ENCODE data around the gene UBL4A. TPM values are rescaled to one million over a fixed set of nuclear protein-coding genes. Genes with fewer than 3 reads are reported as not detected.

UBL4A gene
- polyA plus RNA-seq, 1 donor (not counting 4 experiments of a cell fraction or from before 2014, with no cell fraction given): 15.2 TPM

DNA sequence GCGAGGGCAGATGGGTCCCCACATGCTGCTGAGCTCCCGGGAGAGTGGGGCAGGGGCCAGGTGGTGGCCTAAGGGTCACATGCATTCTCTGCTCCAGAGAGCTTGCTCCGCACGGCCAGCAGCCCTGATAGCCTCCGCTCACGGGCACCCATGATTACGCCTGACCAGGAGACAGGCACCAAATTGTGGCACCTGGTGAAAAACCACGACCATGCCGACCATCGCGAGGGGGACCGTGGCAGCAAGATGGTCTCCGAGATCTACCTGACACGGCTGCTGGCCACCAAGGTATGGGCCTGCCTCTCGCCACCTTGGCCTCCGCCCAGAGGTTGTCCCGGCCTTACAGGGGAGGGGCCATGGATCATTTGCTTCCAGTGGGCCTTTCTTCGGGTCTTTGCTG is 16.5 kb downstream of the UBL4A start:
- no peak overlapping the region for H3K9ac ChIP-seq (ENCODE audit: control insufficient read depth, extremely low read depth, insufficient read depth, low read length)
- no peak overlapping the region for H3K4me2 ChIP-seq (ENCODE audit: control insufficient read depth, extremely low read depth, insufficient read depth, low read depth, low read length)
- H2AFZ ChIP-seq (ENCODE audit: control insufficient read depth, low read length): no peak overlapping the region
- H3K4me1 ChIP-seq (ENCODE audit: control insufficient read depth, extremely low read depth, insufficient read depth, low read length): no peaks in the 10 kb centered on the region
- no peak for DNase-seq (ENCODE audit: low read depth, low spot score)
- H3K36me3 ChIP-seq (ENCODE audit: control insufficient read depth in 2 of 2, extremely low read depth in 1 of 2, insufficient read depth in 2 of 2, low read length in 2 of 2): peaks cover 0 to 5% of the 10 kb centered on the region in 2 experiments
- H3K9me1 ChIP-seq (ENCODE audit: control insufficient read depth, extremely low read depth, insufficient read depth, low read length): no peaks in the 10 kb centered on the region
- FAIRE-seq: no peak
- H3K27me3 ChIP-seq (ENCODE audit: control insufficient read depth, extremely low read depth, insufficient read depth, low read length): no peaks in the 10 kb centered on the region
- H4K20me1 ChIP-seq (ENCODE audit: control insufficient read depth, extremely low read depth, insufficient read depth, low read length): no peaks in the 10 kb centered on the region
- H3K4me3 ChIP-seq (ENCODE audit: control insufficient read depth in 2 of 3, extremely low read depth in 1 of 3, insufficient read depth in 2 of 3, low read depth in 1 of 3, low read length in 3 of 3): no peak overlapping the region
- dilution Hi-C loops (cut with MboI; ENCODE audit: extremely low pct_ligation_motif_present, low sequenced_read_pairs): no loop called here
- no peak for TF ChIP-seq EZH2 (IDR thresholded peaks at IDR 0.05; ENCODE audit: low read length)
- TF ChIP-seq, protein P1, sequence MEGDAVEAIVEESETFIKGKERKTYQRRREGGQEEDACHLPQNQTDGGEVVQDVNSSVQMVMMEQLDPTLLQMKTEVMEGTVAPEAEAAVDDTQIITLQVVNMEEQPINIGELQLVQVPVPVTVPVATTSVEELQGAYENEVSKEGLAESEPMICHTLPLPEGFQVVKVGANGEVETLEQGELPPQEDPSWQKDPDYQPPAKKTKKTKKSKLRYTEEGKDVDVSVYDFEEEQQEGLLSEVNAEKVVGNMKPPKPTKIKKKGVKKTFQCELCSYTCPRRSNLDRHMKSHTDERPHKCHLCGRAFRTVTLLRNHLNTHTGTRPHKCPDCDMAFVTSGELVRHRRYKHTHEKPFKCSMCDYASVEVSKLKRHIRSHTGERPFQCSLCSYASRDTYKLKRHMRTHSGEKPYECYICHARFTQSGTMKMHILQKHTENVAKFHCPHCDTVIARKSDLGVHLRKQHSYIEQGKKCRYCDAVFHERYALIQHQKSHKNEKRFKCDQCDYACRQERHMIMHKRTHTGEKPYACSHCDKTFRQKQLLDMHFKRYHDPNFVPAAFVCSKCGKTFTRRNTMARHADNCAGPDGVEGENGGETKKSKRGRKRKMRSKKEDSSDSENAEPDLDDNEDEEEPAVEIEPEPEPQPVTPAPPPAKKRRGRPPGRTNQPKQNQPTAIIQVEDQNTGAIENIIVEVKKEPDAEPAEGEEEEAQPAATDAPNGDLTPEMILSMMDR (optimal IDR thresholded peaks at IDR 0.05 in 1 of 3, IDR thresholded peaks at IDR 0.05 in 1 of 3, conservative IDR thresholded peaks at IDR 0.05 in 1 of 3; ENCODE audit: extremely low read depth in 1 of 3, insufficient read depth in 2 of 3, low read length in 3 of 3): no peak
- H3K79me2 ChIP-seq (ENCODE audit: control insufficient read depth, insufficient read depth, low read length): no peaks in the 10 kb centered on the region
- no peak overlapping the region for H3K27ac ChIP-seq (ENCODE audit: control insufficient read depth, insufficient read depth, low read length)
- peaks cover 2% of the 10 kb centered on the region for H3K9me3 ChIP-seq (ENCODE audit: control insufficient read depth, low read depth, low read length)

DNA sequence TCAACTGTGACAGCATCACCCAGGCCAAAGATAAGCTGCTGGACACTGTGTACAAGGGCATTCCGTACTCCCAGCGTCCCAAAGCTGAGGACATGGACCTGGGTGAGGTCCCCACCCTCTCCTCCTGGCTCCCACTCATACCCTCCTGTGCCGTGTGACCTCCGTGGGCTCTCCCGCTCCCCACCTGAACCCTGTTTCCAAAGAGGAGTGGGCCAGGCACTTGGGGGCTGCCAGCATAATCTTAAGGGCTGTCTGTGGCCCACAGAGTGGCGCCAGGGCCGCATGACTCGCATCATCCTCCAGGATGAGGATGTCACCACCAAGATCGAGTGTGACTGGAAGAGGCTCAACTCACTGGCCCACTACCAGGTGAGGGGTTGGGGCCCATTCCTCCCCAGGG is 17.3 kb downstream of the UBL4A start:
- no peak for TF ChIP-seq EZH2 (IDR thresholded peaks at IDR 0.05; ENCODE audit: low read length)
- TF ChIP-seq, protein P1 (optimal IDR thresholded peaks at IDR 0.05 in 1 of 3, IDR thresholded peaks at IDR 0.05 in 1 of 3, conservative IDR thresholded peaks at IDR 0.05 in 1 of 3; ENCODE audit: extremely low read depth in 1 of 3, insufficient read depth in 2 of 3, low read length in 3 of 3): no peak
- dilution Hi-C loops (cut with MboI; ENCODE audit: extremely low pct_ligation_motif_present, low sequenced_read_pairs): no loop called here
- peaks cover 2% of the 10 kb centered on the region for H3K9me3 ChIP-seq (ENCODE audit: control insufficient read depth, low read depth, low read length)
- no peak overlapping the region for H3K4me2 ChIP-seq (ENCODE audit: control insufficient read depth, extremely low read depth, insufficient read depth, low read depth, low read length)
- H4K20me1 ChIP-seq (ENCODE audit: control insufficient read depth, extremely low read depth, insufficient read depth, low read length): no peaks in the 10 kb centered on the region
- no peak overlapping the region for H2AFZ ChIP-seq (ENCODE audit: control insufficient read depth, low read length)
- no peaks in the 10 kb centered on the region for H3K4me1 ChIP-seq (ENCODE audit: control insufficient read depth, extremely low read depth, insufficient read depth, low read length)
- peaks cover 0 to 5% of the 10 kb centered on the region in 2 experiments for H3K36me3 ChIP-seq (ENCODE audit: control insufficient read depth in 2 of 2, extremely low read depth in 1 of 2, insufficient read depth in 2 of 2, low read length in 2 of 2)
- H3K4me3 ChIP-seq (ENCODE audit: control insufficient read depth in 2 of 3, extremely low read depth in 1 of 3, insufficient read depth in 2 of 3, low read depth in 1 of 3, low read length in 3 of 3): no peak overlapping the region
- H3K9me1 ChIP-seq (ENCODE audit: control insufficient read depth, extremely low read depth, insufficient read depth, low read length): no peaks in the 10 kb centered on the region
- no peak overlapping the region for H3K27ac ChIP-seq (ENCODE audit: control insufficient read depth, insufficient read depth, low read length)
- H3K79me2 ChIP-seq (ENCODE audit: control insufficient read depth, insufficient read depth, low read length): no peaks in the 10 kb centered on the region
- no peak overlapping the region for H3K9ac ChIP-seq (ENCODE audit: control insufficient read depth, extremely low read depth, insufficient read depth, low read length)
- no peaks in the 10 kb centered on the region for H3K27me3 ChIP-seq (ENCODE audit: control insufficient read depth, extremely low read depth, insufficient read depth, low read length)
- no peak for FAIRE-seq
- DNase-seq (ENCODE audit: low read depth, low spot score): no peak

Data from keratinocyte (primary cell).